IPS DF 6.9 (cell line): ENCODE measurements around the gene RALY.

Experiments used
- DNase-seq: peaks from one replicate; pipeline ENCODE4 v3.0.0-alpha.2; 2013; ENCODE audit warnings: low read depth, low spot score
- H3K27ac ChIP-seq: one replicate; pipeline ENCODE4 v1.5.1; 2013; ENCODE audit warnings: low read length, control low read depth
- H3K27me3 ChIP-seq: 2 replicates; pipeline ENCODE4 v1.6.1; 2013; ENCODE audit warnings: mild to moderate bottlenecking, low read length; ENCODE audit not compliant: control insufficient read depth, insufficient read depth
- H3K36me3 ChIP-seq: 2 replicates; pipeline ENCODE4 v1.6.1; 2013; ENCODE audit warnings: low read length; ENCODE audit not compliant: control insufficient read depth, insufficient read depth
- H3K4me1 ChIP-seq: 2 replicates; pipeline ENCODE4 v1.6.1; 2013; ENCODE audit warnings: low read length; ENCODE audit not compliant: control insufficient read depth, insufficient read depth
- H3K4me3 ChIP-seq: 2 replicates; pipeline ENCODE4 v1.5.1; 2013; ENCODE audit warnings: mild to moderate bottlenecking, low read length
- H3K9me3 ChIP-seq: 2 replicates; pipeline ENCODE4 v1.6.1; 2013; ENCODE audit warnings: low read length, inconsistent platforms; ENCODE audit not compliant: control insufficient read depth, insufficient read depth
- WGBS: extraction: QIAGEN DNeasy Blood & Tissue Kit; methylation state at CpG from one replicate; pipeline ENCODE4 v1.1.7; 2013; ENCODE audit warnings: mixed read lengths, missing lambda C conversion rate; ENCODE audit not compliant: insufficient read length, insufficient coverage; 5-methylcytosine and 5-hydroxymethylcytosine counted together

RALY gene

DNA sequence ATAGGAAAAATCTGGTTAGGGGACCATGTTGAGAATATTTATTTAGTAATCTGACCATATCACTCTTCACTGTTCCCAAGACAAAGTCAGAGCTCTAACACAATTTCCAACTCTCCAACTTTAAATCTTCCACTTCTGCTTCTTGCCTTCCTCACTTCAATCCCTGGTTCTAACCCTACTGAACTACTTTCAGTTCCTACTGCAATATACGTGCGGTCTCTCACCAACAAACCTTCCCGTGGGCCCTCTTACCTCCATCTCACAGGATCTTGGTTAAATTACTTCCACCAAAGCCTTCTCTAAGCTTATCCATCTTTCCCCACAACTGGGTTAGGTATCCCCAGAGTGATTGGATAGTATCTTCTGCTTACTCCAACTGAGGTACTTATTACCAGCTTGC lies 110.3 kb downstream of the RALY start:
- Histone ChIP-seq H3K27me3 (no peaks in the 10 kb centered on the region), H3K4me3 (no peak overlapping the region), H3K4me1 (no peaks in the 10 kb centered on the region), H3K9me3 (no peaks in the 10 kb centered on the region), H3K36me3 (peaks cover 12% of the 10 kb centered on the region; the same call in 1 of the 2 replicates), H3K27ac (no peak overlapping the region)
- WGBS: no CpG with 5 or more reads among the region's 3 CpGs
- DNase-seq: no peak

DNA sequence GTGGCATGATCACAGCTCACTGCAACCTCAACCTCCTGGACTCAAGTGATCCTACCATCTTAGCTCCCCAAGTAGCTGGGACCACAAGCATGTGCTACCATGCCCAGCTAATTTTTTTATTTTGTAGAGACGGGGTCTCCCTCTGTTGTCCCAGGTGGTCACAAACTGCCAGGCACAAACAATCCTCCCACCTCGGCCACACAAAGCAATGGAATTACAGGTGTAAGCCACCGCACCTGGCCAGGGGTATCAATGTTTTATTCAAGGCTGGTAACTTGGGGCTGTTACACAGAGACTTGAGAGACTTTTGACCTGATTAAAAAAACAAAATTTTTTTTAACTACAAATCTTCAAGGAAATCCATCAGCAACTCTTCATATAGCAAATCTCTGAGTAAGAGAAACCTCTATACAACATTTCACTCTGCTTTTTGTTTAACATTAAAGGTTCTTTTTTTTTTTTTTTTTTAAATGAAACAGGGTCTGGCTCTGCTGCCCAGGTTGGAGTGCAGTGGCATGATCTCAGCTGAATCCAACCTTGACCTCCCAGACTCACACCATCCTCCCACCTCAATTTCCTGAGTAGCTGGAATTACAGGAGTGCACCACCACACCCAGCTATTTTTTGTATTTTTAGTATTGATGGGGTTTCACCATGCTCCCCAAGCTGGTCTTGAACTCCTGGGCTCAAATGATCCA lies 112.4 kb downstream of the RALY start:
- no peaks in the 10 kb centered on the region for H3K9me3 ChIP-seq
- peaks cover 1% of the 10 kb centered on the region; the same call in 1 of the 2 replicates for H3K4me1 ChIP-seq
- no peak overlapping the region for H3K27ac ChIP-seq
- no CpG with 5 or more reads among the region's 3 CpGs for WGBS
- DNase-seq: no peak
- H3K27me3 ChIP-seq: no peaks in the 10 kb centered on the region
- H3K4me3 ChIP-seq: no peak overlapping the region
- H3K36me3 ChIP-seq: peaks cover 7% of the 10 kb centered on the region; the same call in 1 of the 2 replicates

DNA sequence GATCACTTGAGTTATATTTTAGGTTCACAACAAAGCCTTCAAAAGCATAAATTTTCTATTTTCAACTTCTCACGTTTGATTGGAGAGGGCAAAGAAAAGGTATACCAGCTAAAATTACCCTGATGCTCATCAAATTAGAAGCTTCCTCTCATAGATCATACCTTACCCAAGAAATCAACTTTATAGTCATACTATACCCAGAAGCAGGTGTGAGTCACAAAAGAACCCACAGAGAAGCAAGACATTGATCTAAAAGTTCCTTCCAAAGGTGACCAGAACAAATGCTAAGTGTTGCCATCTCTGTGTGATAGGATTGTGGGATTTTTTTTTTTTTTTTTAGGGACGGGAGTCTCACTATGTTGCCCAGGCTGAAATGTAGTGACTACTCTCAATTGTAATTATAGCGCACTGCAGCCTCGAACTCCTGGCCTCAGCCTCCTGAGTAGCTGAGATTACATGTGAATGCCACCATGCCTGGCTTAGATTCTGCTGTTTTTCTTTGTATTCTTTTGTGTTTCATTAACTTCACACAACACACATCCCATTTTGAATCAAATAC lies 115.0 kb downstream of the RALY start:
- no peak overlapping the region for H3K4me3 ChIP-seq
- peaks cover 3% of the 10 kb centered on the region; the same call in 1 of the 2 replicates for H3K36me3 ChIP-seq
- H3K9me3 ChIP-seq: no peaks in the 10 kb centered on the region
- no peaks in the 10 kb centered on the region for H3K27me3 ChIP-seq
- WGBS: no CpG with 5 or more reads among the region's 4 CpGs
- DNase-seq: no peak
- no peak overlapping the region for H3K27ac ChIP-seq
- peaks cover 1% of the 10 kb centered on the region; the same call in 1 of the 2 replicates for H3K4me1 ChIP-seq

DNA sequence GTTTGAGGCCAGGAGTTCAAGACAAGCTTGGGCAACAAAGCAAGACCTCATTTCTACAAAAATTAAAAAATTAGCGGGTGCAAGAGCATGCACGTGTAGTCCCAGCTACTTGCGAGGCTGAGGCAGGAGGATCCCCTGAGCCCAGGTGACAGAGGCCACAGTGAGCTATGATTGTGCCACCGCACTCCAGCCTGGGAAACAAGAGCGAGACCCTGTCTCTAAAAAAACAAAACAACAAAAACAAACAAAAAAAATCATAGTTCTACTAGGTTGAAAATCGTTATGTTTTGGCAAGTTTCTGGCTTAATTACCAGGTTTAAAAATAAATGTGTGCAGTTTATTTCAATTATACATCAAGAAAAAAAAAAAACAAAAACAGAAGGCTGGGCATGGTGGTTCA lies 115.7 kb downstream of the RALY start:
- peaks cover 3% of the 10 kb centered on the region; the same call in 1 of the 2 replicates for H3K36me3 ChIP-seq
- H3K4me3 ChIP-seq: no peak overlapping the region
- H3K4me1 ChIP-seq: peaks cover 1% of the 10 kb centered on the region; the same call in 1 of the 2 replicates
- no peaks in the 10 kb centered on the region for H3K27me3 ChIP-seq
- no peak overlapping the region for H3K27ac ChIP-seq
- no peak for DNase-seq
- no CpG with 5 or more reads among the region's 6 CpGs for WGBS
- no peaks in the 10 kb centered on the region for H3K9me3 ChIP-seq

DNA sequence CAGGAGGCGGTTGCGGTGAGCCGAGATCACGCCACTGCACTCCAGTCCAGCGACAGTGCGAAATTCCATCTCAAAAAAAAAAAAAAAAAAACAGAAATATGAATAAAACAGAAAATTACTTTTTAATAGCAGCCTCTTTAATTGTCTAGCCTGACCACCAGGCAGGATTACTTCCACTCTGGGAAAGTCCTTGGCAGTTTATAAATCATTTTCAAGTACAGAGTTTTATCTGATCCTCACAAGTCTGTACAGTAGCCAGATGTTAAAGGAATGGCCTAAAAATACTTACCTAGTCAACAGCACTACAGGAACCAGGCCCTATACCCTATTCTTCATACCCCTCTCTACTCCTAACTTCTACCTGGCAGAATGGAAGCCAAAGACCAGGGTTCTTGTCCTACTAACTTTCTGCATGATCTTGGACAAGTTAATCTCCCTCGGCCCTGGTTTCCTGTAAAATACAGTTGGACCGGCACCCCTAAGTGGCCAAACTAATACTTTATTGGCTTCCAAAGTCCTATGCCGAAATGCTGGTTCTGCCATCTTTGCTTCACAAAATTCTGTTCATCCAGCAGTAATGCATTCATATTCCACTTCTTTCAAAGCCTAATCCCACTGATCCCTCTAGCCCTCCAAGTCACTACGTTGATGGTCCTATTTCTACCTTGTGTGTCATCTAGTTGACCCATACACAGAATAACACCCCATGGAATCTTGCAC lies 116.5 kb downstream of the RALY start:
- peaks cover under 1% of the 10 kb centered on the region; the same call in 1 of the 2 replicates for H3K36me3 ChIP-seq
- H3K4me3 ChIP-seq: peak overlapping the region; percentile 91; the same call in 1 of the 2 replicates
- no peaks in the 10 kb centered on the region for H3K27me3 ChIP-seq
- H3K9me3 ChIP-seq: no peaks in the 10 kb centered on the region
- no CpG with 5 or more reads among the region's 10 CpGs for WGBS
- H3K27ac ChIP-seq: no peak overlapping the region
- H3K4me1 ChIP-seq: peaks cover 1% of the 10 kb centered on the region; the same call in 1 of the 2 replicates
- DNase-seq: no peak

DNA sequence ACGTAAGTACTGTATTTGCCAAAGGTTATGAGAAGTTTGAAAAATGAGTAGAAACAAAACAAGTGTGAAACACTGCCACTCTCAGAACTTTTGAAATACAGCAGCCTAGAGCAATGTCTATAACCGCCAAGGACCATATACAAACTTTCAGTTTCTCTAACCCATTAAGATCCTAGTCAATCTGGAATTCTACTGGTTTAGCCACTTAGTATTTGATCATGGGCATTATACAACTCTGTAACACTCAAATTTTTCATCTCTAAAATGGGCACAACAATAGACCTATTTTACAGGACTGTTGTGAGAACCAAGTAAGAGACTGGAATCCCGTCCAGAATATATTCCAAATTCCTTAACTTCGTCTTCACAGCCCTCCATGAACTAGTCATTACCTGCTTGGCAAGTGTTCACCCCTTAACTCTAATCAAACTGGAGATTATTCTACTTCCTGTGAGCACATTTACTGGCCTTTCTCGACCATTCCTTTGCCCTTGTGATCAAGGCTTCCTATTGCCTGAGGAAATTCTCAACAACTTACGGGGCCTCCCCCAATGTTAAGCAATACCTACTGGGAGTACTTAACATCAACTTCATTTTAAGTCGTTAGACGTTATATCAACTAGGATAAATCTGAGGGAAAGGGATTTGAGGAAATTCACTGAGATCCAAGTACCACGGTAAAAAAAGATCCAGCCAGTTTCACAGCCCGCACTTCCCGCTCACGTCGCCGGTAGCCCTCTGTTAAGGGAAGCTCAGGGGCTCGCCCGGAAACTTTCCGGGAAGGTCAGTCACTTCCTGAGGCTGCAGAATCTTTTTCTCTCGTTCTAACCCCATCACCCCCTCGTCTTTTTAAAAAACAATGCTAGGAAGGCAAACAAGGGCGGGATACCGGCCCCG lies 117.3 kb downstream of the RALY start:
- no peak for DNase-seq
- Histone ChIP-seq H3K4me3 (peak overlapping the region; percentile 91), H3K27ac (no peak overlapping the region), H3K27me3 (no peaks in the 10 kb centered on the region), H3K4me1 (peaks cover 1% of the 10 kb centered on the region; the same call in 1 of the 2 replicates), H3K36me3 (no peaks in the 10 kb centered on the region), H3K9me3 (no peaks in the 10 kb centered on the region)
- no CpG with 5 or more reads among the region's 22 CpGs for WGBS

DNA sequence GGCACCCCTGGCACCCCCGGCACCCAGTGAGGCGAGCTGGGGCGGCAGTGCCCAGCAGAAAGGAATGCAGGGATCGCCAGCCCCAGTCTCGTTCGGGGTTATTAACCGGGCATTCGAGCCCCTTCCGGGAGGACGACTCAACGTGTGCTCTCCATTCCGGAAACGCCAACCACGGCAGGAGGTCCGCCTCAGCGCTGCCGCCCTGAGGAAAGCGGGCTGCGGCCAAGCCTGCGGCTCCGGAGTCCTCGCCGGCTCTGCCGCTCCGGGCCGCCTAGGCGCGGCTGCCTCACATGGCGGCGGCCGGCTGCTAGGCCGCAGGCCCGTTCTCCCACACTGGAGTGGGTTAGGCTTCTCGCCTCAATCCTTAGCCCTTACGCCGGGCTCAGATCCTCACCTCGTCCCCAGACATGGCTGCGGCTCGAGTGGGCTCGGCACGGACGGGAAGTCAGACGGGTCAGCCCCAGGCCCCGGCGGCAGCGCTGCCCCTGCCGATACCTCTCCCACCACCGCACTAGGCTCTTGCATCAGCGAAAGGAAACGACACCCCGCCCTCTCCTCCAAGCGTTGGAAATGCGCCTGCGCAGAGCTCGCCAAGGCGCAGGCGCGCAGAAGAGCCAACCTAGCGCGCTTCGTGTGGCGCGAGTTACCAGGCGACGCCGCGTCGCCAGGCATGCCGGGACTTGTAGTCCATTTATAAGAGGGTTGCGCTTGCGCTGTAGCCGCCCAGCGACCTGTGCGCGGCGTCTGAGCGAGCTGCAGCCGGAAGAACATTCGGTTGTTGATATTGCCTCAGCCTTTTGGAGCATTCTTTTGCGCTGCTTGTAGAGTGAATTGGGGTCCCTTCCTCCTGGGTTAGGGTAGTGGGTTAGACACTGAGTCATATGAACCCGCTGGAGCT lies 118.2 kb downstream of the RALY start, which contains the start of gene EIF2S2:
EIF2S2 (minus strand) TSS at position 542 of the 898 bp plus-strand sequence; CDS start at position 409, 133 bp downstream.
- no peaks in the 10 kb centered on the region for H3K27me3 ChIP-seq
- H3K4me3 ChIP-seq: peak within 1 kb of the TSS; percentile 91
- H3K36me3 ChIP-seq: no peaks in the 10 kb centered on the region

DNA sequence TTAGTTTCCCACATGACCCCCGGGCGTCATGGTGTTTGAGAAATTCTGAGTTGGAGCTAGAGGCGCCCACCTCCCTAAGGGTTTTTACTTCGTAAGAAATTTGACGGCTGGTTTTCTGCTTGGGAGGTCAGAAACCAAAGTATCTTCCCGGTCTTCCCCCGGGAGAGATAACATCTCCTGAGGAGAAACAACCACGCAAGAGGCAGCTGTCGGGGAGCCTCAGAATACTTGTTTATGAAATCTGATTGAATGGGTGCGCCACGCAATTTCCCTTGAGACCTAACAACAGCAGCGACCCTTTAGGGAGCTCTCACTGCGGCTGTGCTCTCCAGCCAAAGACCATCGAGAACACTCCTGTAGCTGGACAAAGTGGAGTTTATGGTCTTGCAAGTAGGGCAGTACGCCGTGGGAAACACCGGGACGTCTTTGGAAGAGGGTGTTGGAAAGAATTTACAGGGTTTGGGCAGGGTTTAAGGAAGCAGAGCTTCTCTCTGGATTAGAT lies 118.9 kb downstream of the RALY start:
- Histone ChIP-seq H3K27me3 (no peaks in the 10 kb centered on the region), H3K27ac (no peak overlapping the region), H3K36me3 (no peaks in the 10 kb centered on the region), H3K4me1 (peaks cover 1% of the 10 kb centered on the region; the same call in 1 of the 2 replicates), H3K9me3 (no peaks in the 10 kb centered on the region), H3K4me3 (peak overlapping the region; percentile 91; the same call in 1 of the 2 replicates)
- no CpG with 5 or more reads among the region's 18 CpGs for WGBS
- DNase-seq: no peak

More for the DNA sequence above, 118.2 kb downstream of the RALY start, which contains the start of gene EIF2S2:
- no peak within 1 kb of the TSS for H3K27ac ChIP-seq
- DNase-seq: peak; percentile 92
- no CpG with 5 or more reads among the region's 81 CpGs for WGBS
- peaks cover 1% of the 10 kb centered on the region; the same call in 1 of the 2 replicates for H3K4me1 ChIP-seq
- H3K9me3 ChIP-seq: no peaks in the 10 kb centered on the region

DNA sequence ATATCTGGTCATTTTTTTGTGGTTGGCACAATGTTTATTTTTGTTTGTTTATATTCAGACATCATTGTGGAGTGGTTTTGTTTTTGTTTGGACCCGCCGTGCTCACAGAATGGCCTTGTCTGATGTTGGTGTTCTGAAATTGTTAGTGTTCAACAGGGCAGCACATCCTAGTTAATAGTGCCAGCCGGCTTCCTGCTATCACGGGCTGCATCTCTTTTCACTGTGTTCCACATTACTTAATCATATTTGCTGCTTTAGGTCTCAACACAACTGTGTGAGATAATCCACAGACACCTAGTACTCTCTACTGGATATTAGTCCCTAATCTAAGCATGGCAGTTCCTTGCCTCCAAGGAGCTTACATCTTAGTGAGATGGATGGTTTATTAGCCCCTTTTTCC lies 121.1 kb downstream of the RALY start:
- Histone ChIP-seq H3K27ac (no peak overlapping the region), H3K36me3 (no peaks in the 10 kb centered on the region)

More for the DNA sequence above, 121.1 kb downstream of the RALY start:
- DNase-seq: no peak
- no CpG with 5 or more reads among the region's 4 CpGs for WGBS
- H3K9me3 ChIP-seq: no peaks in the 10 kb centered on the region
- H3K27me3 ChIP-seq: no peaks in the 10 kb centered on the region
- H3K4me1 ChIP-seq: peaks cover 1% of the 10 kb centered on the region; the same call in 1 of the 2 replicates
- H3K4me3 ChIP-seq: no peak overlapping the region
